ENCODE data around the gene P2RX6.

DNA sequence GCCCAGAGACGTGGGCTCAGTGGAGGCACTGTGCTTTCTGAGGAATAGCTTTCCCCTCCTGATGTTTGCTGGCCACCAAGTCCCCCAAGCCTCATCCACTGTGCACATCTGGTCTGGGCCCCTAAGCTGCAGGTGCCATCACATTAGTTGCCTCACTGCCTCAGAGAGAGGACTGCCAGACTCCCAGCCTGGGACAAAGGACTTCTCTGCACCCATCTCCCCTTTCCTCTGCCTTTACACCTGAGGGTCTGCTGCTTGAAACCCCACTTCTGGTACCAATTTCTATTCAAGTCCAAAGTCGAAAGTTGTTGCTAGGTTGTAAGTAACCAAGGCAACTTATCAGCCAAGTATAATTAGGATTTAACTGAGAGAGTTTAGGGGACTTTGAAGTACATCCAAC, 36.5 kb upstream of the P2RX6 start:
- TF ChIP-seq, protein P1, sequence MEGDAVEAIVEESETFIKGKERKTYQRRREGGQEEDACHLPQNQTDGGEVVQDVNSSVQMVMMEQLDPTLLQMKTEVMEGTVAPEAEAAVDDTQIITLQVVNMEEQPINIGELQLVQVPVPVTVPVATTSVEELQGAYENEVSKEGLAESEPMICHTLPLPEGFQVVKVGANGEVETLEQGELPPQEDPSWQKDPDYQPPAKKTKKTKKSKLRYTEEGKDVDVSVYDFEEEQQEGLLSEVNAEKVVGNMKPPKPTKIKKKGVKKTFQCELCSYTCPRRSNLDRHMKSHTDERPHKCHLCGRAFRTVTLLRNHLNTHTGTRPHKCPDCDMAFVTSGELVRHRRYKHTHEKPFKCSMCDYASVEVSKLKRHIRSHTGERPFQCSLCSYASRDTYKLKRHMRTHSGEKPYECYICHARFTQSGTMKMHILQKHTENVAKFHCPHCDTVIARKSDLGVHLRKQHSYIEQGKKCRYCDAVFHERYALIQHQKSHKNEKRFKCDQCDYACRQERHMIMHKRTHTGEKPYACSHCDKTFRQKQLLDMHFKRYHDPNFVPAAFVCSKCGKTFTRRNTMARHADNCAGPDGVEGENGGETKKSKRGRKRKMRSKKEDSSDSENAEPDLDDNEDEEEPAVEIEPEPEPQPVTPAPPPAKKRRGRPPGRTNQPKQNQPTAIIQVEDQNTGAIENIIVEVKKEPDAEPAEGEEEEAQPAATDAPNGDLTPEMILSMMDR (conservative IDR thresholded peaks at IDR 0.05; ENCODE audit: low read depth in 2 of 2): no peak
- TF ChIP-seq EZH2 (IDR thresholded peaks at IDR 0.05; ENCODE audit: low read depth, unreplicated experiment) (no peak), ZNF331 (CRISPR knock-in tag; IDR thresholded peaks at IDR 0.05; ENCODE audit: low read depth) (no peak)
- TF ChIP-seq, protein P2, sequence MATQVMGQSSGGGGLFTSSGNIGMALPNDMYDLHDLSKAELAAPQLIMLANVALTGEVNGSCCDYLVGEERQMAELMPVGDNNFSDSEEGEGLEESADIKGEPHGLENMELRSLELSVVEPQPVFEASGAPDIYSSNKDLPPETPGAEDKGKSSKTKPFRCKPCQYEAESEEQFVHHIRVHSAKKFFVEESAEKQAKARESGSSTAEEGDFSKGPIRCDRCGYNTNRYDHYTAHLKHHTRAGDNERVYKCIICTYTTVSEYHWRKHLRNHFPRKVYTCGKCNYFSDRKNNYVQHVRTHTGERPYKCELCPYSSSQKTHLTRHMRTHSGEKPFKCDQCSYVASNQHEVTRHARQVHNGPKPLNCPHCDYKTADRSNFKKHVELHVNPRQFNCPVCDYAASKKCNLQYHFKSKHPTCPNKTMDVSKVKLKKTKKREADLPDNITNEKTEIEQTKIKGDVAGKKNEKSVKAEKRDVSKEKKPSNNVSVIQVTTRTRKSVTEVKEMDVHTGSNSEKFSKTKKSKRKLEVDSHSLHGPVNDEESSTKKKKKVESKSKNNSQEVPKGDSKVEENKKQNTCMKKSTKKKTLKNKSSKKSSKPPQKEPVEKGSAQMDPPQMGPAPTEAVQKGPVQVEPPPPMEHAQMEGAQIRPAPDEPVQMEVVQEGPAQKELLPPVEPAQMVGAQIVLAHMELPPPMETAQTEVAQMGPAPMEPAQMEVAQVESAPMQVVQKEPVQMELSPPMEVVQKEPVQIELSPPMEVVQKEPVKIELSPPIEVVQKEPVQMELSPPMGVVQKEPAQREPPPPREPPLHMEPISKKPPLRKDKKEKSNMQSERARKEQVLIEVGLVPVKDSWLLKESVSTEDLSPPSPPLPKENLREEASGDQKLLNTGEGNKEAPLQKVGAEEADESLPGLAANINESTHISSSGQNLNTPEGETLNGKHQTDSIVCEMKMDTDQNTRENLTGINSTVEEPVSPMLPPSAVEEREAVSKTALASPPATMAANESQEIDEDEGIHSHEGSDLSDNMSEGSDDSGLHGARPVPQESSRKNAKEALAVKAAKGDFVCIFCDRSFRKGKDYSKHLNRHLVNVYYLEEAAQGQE (IDR thresholded peaks at IDR 0.05; ENCODE audit: unreplicated experiment): no peak
